ENCODE data around the gene PKN1. TPM values are rescaled to one million over a fixed set of nuclear protein-coding genes. Genes with fewer than 3 reads are reported as not detected.
A peak's percentile ranks its signal among the peaks of the same experiment; 100 is the strongest.

The PKN1 gene
- total and polyA plus RNA-seq, 9 of the 15 experiments (the other 6 are each of a cell fraction or from before 2014, with no cell fraction given): 0.30 to 228 (median 77.5) TPM

- TF ChIP-seq MNT (conservative IDR thresholded peaks at IDR 0.05) (peak; percentile 15 to 79; a peak in 2 of 4 replicates), ZNF57 (CRISPR knock-in tag; IDR thresholded peaks at IDR 0.05) (no peak), MBD2 (IDR thresholded peaks at IDR 0.05; ENCODE audit: borderline replicate concordance, low read depth) (no peak; the same call in 1 of the 2 replicates), ZNF639 (CRISPR knock-in tag; conservative IDR thresholded peaks at IDR 0.05 in 1 of 2, IDR thresholded peaks at IDR 0.05 in 1 of 2) (peak in 1 of 2 experiments; percentile 49; a peak in 2 of 4 replicates), SMAD4 (CRISPR knock-in tag; conservative IDR thresholded peaks at IDR 0.05) (peak; percentile 80), LARP7 (IDR thresholded peaks at IDR 0.05) (no peak), ILF3 (IDR thresholded peaks at IDR 0.05; ENCODE audit: borderline replicate concordance) (no peak; the same call in 1 of the 2 replicates), ZNF398 (CRISPR knock-in tag; IDR thresholded peaks at IDR 0.05) (no peak), POLR2B (IDR thresholded peaks at IDR 0.05; ENCODE audit: low read depth, partially characterized antibody) (peak; percentile 93), XRCC4 (IDR thresholded peaks at IDR 0.05; ENCODE audit: extremely low read depth, insufficient read depth, insufficient read length) (no peak), YY1 (IDR thresholded peaks at IDR 0.05; ENCODE audit: borderline replicate concordance in 1 of 3, control insufficient read depth in 1 of 3, extremely low read depth in 1 of 3, insufficient read depth in 3 of 3, insufficient read length in 1 of 3, insufficient replicate concordance in 2 of 3, low read depth in 1 of 3, low read length in 2 of 3) (peak in 1 of 3 experiments; percentile 73), POLR2A (conservative IDR thresholded peaks at IDR 0.05) (peak; percentile 98), CTCF (IDR thresholded peaks at IDR 0.05 in 2 of 3, conservative IDR thresholded peaks at IDR 0.05 in 1 of 3; ENCODE audit: insufficient read depth in 2 of 3, low read depth in 1 of 3, low read length in 3 of 3) (0 out of 6 replicates have a peak, but pooled peaks of 1 of the 3 experiments have one; percentile 2), KDM2B (CRISPR knock-in tag; IDR thresholded peaks at IDR 0.05) (0 out of 2 replicates have a peak, but pooled peaks have one; percentile 22)
Observed at GRCh38 chr19:14517840-14518505, 84.9 kb downstream of the PKN1 start, which contains the start of gene DNAJB1 (continued).
